IPS DF 6.9 (cell line): ENCODE data around the gene RCBTB1.
"Not testable (repeated sequence)": the region's sequence is repeated elsewhere in the genome, so short reads cannot be mapped to it uniquely, and the experiment has no call there.

ENCODE experiments used
- DNase-seq: peaks from one replicate; pipeline ENCODE4 v3.0.0-alpha.2; 2013; ENCODE audit warnings: low read depth, low spot score
- H3K27ac ChIP-seq: one replicate; pipeline ENCODE4 v1.5.1; 2013; ENCODE audit warnings: low read length, control low read depth
- H3K27me3 ChIP-seq: 2 replicates; pipeline ENCODE4 v1.6.1; 2013; ENCODE audit warnings: mild to moderate bottlenecking, low read length; ENCODE audit not compliant: control insufficient read depth, insufficient read depth
- H3K36me3 ChIP-seq: 2 replicates; pipeline ENCODE4 v1.6.1; 2013; ENCODE audit warnings: low read length; ENCODE audit not compliant: control insufficient read depth, insufficient read depth
- H3K4me1 ChIP-seq: 2 replicates; pipeline ENCODE4 v1.6.1; 2013; ENCODE audit warnings: low read length; ENCODE audit not compliant: control insufficient read depth, insufficient read depth
- H3K4me3 ChIP-seq: 2 replicates; pipeline ENCODE4 v1.5.1; 2013; ENCODE audit warnings: mild to moderate bottlenecking, low read length
- H3K9me3 ChIP-seq: 2 replicates; pipeline ENCODE4 v1.6.1; 2013; ENCODE audit warnings: low read length, inconsistent platforms; ENCODE audit not compliant: control insufficient read depth, insufficient read depth
- WGBS: extraction: QIAGEN DNeasy Blood & Tissue Kit; methylation state at CpG from one replicate; pipeline ENCODE4 v1.1.7; 2013; ENCODE audit warnings: mixed read lengths, missing lambda C conversion rate; ENCODE audit not compliant: insufficient read length, insufficient coverage; 5-methylcytosine and 5-hydroxymethylcytosine counted together

Gene RCBTB1

DNA sequence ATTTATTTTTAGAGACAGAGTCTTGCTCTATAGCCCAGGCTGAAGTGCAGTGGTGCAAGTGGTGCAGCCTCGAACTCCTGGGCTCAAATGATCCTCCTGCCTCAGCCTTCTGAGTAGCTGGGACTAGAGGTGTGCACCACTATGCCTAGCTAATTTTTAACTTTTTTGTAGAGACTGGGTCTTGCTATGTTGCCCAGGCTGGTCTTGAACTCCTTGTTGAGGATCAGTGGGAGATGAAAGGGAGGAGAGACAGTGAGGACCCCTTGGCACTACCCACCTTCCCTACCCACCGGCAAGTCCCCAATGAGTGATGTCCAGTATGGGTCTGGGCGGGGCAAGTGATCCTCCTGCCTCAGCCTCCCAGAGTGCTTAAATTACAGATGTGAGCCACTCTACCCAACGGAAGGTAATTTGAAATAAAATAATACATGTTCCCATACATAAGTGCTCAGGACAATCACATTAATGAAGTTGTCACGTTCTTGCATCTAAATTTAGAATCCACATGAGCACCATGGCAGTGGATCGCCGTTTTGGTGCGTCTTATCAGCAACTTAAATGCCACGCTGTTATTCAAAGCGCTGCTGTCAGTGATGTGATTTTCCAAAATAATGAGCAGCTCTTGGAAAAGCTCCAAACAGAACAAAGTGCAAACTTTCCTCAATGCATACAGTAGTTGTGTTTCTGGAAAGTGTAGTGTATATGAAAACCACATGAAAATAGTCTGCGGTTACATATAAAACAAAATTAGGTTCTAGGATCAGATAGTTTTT, 37.0 kb upstream of the RCBTB1 start:
- Histone ChIP-seq H3K4me3 (no peak overlapping the region), H3K4me1 (no peaks in the 10 kb centered on the region), H3K9me3 (no peaks in the 10 kb centered on the region), H3K27ac (no peak overlapping the region), H3K36me3 (no peaks in the 10 kb centered on the region), H3K27me3 (no peaks in the 10 kb centered on the region)
- no CpG with 5 or more reads among the region's 11 CpGs for WGBS
- DNase-seq: no peak

DNA sequence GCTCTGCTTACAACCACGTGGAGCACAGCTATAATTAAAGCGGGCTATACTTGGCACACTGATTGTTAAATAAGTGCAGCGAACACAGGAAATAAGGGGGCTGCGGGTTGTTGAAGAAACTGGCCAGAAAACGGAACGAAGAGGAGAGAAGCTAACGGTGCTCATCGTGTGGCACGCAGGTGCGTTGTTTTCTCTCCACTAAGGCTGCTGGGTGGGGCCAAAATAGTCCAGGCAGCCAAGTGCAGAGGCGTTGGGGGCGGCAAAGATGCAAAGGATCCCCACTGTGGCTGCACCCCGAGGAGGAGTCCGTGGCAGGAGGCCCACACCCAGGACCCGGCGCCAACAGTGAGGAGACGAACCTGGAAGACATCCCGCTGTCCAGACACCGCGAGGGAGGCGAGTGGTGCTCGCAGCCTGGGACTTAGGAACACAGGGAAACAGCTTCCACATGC, 34.8 kb upstream of the RCBTB1 start:
- H3K27ac ChIP-seq: no peak overlapping the region
- H3K36me3 ChIP-seq: no peaks in the 10 kb centered on the region
- no peak overlapping the region for H3K4me3 ChIP-seq
- no peak for DNase-seq
- no peaks in the 10 kb centered on the region for H3K4me1 ChIP-seq
- WGBS: no CpG with 5 or more reads among the region's 22 CpGs
- H3K27me3 ChIP-seq: no peaks in the 10 kb centered on the region
- no peaks in the 10 kb centered on the region for H3K9me3 ChIP-seq

DNA sequence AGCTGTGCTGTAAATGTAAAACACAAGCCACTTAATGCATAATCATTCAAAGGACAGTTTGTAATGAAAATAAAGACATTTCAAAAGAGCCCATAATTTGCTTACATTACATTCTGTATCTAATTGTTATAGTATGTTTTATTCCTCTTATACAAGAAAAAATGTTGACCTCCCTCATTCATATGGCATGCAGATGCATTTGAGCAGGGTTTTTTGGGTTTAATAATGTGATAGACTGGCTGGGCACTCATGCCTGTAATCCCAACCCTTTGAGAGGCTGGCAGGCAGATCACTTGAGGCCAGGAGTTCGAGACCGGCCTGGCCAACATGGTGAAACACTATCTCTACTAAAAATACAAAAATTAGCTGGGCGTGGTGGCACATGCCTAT, 31.3 kb upstream of the RCBTB1 start:
- no peak overlapping the region for H3K27ac ChIP-seq

DNA sequence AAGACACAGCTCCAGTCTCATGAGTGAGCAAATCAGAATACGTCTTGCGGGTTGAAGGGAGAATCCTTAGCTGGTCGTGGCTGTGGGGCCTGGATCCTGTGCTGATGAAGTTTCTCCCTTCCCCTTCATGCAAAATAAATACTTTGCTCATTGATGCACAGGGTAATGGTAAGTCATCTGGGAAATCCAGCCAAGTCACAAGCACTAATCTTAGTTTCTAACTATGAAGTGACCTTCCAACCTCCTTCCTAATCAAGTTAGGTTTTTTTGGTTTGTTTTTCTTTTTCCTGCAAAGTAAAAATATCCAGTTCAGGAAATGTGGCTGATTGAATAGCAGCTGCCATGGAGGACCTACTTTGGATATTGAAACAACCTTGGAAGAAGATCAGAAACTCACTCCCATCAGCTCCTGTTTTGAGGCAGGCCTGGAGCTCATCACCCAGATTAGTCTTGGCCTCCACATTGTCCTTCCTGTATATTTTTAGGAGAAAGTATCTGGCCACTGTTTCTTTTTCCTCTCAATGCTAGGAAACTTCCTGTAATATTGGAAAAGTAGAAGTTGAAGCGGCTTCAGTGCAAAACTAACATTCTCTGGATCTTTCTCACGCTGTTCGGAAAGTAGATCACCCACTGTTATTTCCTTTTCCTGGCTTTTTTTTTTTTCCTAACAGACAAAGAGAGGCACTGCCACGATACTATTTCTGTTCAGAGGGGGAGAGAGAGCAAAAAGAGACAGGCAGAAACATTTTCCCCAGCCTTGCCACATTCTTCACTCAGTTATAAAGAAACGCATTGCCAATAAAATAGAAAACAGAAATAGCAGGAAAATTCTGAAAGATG, 30.7 kb upstream of the RCBTB1 start:
- Histone ChIP-seq H3K27ac (no peak overlapping the region), H3K4me1 (no peaks in the 10 kb centered on the region), H3K27me3 (no peaks in the 10 kb centered on the region), H3K36me3 (no peaks in the 10 kb centered on the region), H3K9me3 (no peaks in the 10 kb centered on the region), H3K4me3 (no peak overlapping the region)
- WGBS: no CpG with 5 or more reads among the region's 8 CpGs
- no peak for DNase-seq

More for the DNA sequence above, 31.3 kb upstream of the RCBTB1 start:
- no CpG with 5 or more reads among the region's 3 CpGs for WGBS
- no peaks in the 10 kb centered on the region for H3K27me3 ChIP-seq
- no peaks in the 10 kb centered on the region for H3K36me3 ChIP-seq
- no peaks in the 10 kb centered on the region for H3K9me3 ChIP-seq
- no peak for DNase-seq
- no peaks in the 10 kb centered on the region for H3K4me1 ChIP-seq
- no peak overlapping the region for H3K4me3 ChIP-seq

DNA sequence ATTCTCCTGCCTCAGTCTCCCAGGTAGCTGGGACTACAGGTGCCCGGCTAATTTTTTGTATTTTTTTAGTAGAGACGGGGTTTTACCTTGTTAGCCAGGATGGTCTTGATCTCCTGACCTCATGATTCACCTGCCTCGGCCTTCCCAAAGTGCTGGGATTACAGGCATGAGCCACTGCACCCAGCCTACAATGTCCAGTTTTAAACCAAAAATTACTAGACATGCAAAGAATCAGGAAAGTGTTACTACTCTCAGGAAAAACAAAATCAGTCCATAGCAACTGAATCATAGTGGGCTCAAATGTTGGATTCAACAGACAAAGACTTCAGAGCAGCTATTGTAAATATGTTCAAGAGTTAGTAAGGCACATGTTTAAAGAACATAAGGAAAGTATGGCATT, 26.7 kb upstream of the RCBTB1 start:
- H3K36me3 ChIP-seq, DNase-seq, H3K27me3 ChIP-seq, H3K9me3 ChIP-seq, H3K4me1 ChIP-seq, H3K4me3 ChIP-seq, H3K27ac ChIP-seq: not testable (repeated sequence)
- no CpG with 5 or more reads among the region's 3 CpGs for WGBS

DNA sequence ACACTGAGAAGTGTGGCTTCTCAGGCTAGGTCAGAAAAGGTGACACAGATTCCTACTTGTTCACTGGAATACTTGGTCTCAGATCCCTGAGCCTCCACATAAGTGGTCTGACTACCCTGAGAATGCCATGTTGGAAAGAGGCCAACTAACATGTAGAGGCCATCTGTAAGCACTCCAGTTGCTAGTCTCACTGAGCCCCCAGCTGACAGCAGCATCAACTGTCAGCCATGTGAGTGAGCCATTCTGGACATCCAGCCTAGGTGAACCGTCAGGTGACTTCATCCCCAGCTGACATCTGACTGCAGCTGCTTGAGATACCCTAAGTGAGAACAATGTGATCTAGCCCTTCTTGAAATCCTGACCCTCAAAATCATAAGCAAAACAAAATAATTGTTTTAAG, 24.8 kb upstream of the RCBTB1 start:
- DNase-seq: no peak
- no peaks in the 10 kb centered on the region for H3K9me3 ChIP-seq
- no peak overlapping the region for H3K27ac ChIP-seq
- no peaks in the 10 kb centered on the region for H3K27me3 ChIP-seq
- no peaks in the 10 kb centered on the region for H3K36me3 ChIP-seq
- no peak overlapping the region for H3K4me3 ChIP-seq
- no peaks in the 10 kb centered on the region for H3K4me1 ChIP-seq
- no CpG with 5 or more reads among the region's 1 CpG for WGBS

DNA sequence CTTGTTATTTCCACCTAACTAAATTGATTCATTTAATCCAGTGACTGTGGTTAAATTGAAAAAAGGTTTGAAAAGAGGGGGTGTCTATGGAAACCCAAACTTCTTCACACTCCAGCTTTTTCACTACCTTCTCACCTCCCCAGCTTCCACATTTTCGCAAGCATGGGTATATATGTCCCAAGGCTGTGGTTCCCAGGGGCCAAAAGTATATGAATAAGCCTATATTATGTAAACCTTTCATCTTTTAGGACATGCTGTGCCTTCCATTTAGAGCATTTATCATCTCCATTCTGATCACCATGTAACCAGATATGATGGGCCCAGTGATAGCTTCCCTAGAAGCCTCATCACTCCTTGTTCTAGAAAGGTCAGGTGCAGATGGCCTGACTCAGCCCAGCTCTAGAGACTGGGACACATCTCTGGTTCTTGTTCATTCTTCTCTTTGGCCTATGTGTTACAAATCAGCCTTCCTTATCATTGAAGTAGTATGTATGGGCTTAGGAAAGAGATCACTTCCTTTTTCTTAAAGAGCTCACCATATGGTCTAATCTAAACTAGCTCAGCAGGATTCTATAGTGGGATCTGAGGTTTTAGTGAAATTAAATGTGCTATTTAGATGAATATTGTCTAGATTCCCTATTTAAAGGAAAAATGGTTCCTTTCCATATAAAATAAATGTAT, 23.4 kb upstream of the RCBTB1 start:
- no peaks in the 10 kb centered on the region for H3K27me3 ChIP-seq
- H3K36me3 ChIP-seq: no peaks in the 10 kb centered on the region
- no CpG with 5 or more reads among the region's 1 CpG for WGBS
- H3K9me3 ChIP-seq: no peaks in the 10 kb centered on the region
- DNase-seq: no peak
- no peak overlapping the region for H3K4me3 ChIP-seq
- no peak overlapping the region for H3K27ac ChIP-seq
- H3K4me1 ChIP-seq: no peaks in the 10 kb centered on the region

DNA sequence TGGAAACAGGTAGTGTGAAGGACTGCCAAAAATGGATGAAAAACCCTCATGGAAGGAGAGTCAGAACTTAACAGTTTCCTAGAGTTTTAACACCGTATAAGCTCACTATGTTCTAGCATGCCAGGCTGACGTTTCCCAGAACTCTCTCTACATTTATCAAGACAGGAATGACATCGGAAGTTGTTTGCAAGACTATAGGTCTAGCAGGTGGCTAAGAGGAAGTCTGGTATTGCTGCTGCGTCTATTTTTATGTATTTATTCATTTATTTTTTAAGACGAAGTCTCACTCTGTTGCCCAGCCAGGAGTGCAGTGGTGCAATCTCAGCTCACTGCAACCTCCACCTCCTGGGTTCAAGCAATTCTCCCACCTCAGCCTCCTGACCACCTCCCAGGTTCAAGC, 22.4 kb upstream of the RCBTB1 start:
- H3K4me1 ChIP-seq: no peaks in the 10 kb centered on the region
- no peaks in the 10 kb centered on the region for H3K36me3 ChIP-seq
- no peak for DNase-seq
- WGBS: no CpG with 5 or more reads among the region's 5 CpGs
- H3K27me3 ChIP-seq: no peaks in the 10 kb centered on the region
- H3K4me3 ChIP-seq: no peak overlapping the region
- no peaks in the 10 kb centered on the region for H3K9me3 ChIP-seq
- H3K27ac ChIP-seq: no peak overlapping the region

DNA sequence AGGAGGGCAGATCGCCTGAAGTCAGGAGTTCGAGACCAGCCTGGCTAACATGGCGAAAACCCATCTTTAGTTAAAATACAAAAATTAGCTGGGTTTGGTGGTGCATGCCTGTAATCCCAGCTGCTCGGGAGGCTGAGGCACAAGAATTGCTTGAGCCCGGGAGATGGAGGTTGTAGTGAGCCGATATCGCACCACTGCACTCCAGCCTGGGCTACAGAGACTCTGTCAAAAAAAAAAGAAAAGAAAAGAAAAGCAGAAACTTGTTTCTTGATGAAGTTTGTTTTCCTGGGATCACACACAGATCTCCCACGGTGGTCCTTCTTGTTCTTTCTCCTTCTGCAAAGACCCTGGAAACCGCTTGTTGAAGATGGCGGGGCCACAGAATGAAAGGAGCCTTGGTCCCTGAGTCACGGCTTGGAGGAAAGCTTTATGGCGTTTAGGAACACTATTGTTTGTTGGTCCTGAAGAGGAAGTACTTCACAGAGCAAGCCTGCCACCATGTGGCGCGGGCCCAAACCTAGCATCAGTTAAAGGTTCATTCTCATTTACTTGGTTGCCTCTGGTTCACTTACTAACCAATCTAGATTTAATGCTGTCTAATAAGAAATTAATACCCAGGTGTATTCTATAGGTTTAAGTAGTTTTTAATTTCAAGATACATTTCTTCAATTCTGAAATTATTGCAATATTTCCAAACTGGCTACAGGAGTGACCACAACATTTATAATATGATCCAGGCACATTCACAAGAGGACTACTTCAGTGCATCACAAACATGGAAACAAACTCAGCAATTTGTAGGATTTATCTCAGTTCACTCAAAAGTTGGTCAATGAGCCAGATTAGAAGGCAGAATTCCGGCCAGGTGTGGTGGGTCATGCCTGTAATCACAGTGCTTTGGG, 21.6 kb upstream of the RCBTB1 start:
- Histone ChIP-seq H3K36me3 (no peaks in the 10 kb centered on the region), H3K4me1 (no peaks in the 10 kb centered on the region), H3K4me3 (no peak overlapping the region), H3K9me3 (no peaks in the 10 kb centered on the region), H3K27ac (no peak overlapping the region), H3K27me3 (no peaks in the 10 kb centered on the region)
- DNase-seq: no peak
- WGBS: no CpG with 5 or more reads among the region's 15 CpGs

DNA sequence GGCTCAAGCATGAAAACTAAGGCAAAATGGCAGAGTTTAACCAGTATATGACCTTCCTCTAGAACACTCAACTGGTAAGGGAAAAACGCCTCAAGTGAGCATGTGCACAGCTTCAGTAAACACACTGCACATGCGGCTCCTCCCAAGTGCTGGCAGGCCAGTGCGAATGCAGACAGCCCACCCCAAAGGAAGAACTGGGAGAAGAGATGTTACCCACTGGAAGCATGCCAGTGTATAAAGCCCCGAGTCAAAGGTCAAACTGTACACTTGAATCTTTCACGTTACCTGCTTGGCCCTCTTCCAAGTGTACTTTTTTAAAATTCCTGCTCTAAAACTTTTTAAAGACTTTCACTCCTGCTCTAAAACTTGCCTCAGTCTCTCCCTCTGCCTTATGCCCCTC, 19.2 kb upstream of the RCBTB1 start:
- H3K36me3 ChIP-seq: no peaks in the 10 kb centered on the region
- no peaks in the 10 kb centered on the region for H3K27me3 ChIP-seq
- no peak for DNase-seq
- H3K4me3 ChIP-seq: no peak overlapping the region
- no peak overlapping the region for H3K27ac ChIP-seq
- no peaks in the 10 kb centered on the region for H3K9me3 ChIP-seq
- WGBS: no CpG with 5 or more reads among the region's 5 CpGs
- no peaks in the 10 kb centered on the region for H3K4me1 ChIP-seq
